Endodermal cell (in vitro differentiated cells): ENCODE measurements around the gene AMY2A. TPM values are rescaled to one million over a fixed set of nuclear protein-coding genes. Genes with fewer than 3 reads are reported as not detected.
"Not testable (repeated sequence)": the region's sequence is repeated elsewhere in the genome, so short reads cannot be mapped to it uniquely, and the experiment has no call there.

ENCODE experiments used
- DNase-seq: peaks from one replicate; pipeline ENCODE4 v3.0.0-alpha.2; 2017
- H3K27ac ChIP-seq: 2 replicates; pipeline ENCODE4 v1.5.1; 2013; ENCODE audit warnings: mild to moderate bottlenecking, low read depth, low read length, moderate library complexity
- H3K27me3 ChIP-seq: 2 replicates; pipeline ENCODE4 v1.6.1; 2013; ENCODE audit warnings: mild to moderate bottlenecking, low read length, moderate library complexity; ENCODE audit not compliant: insufficient read depth, control insufficient read depth, poor library complexity, severe bottlenecking
- H3K36me3 ChIP-seq: 2 replicates; pipeline ENCODE4 v1.7.0; 2013; ENCODE audit warnings: mild to moderate bottlenecking, low read length, moderate library complexity; ENCODE audit not compliant: control insufficient read depth, insufficient read depth
- H3K4me1 ChIP-seq: one replicate; pipeline ENCODE4 v1.7.0; 2013; ENCODE audit warnings: low read length; ENCODE audit not compliant: control insufficient read depth, insufficient read depth
- H3K4me3 ChIP-seq: 2 replicates; pipeline ENCODE4 v1.5.1; 2013; ENCODE audit warnings: mild to moderate bottlenecking, low read length, moderate library complexity
- H3K9ac ChIP-seq: 2 replicates; pipeline ENCODE4 v1.6.1; 2013; ENCODE audit warnings: mild to moderate bottlenecking, low read length, moderate library complexity; ENCODE audit not compliant: poor library complexity, severe bottlenecking; ENCODE audit errors: extremely low read depth
- H3K9me3 ChIP-seq: 2 replicates; pipeline ENCODE4 v1.6.1; 2013; ENCODE audit warnings: mild to moderate bottlenecking, low read length, moderate library complexity; ENCODE audit not compliant: control insufficient read depth
- H3K27ac Mint-ChIP-seq: 2 replicates; pipeline ENCODE4 v1.8.0; 2020; ENCODE audit warnings: mixed read lengths
- H3K27me3 Mint-ChIP-seq: 2 replicates; pipeline ENCODE4 v1.8.0; 2021; ENCODE audit warnings: mild to moderate bottlenecking, mixed read lengths; ENCODE audit not compliant: insufficient read depth
- H3K36me3 Mint-ChIP-seq: 2 replicates; pipeline ENCODE4 v1.8.0; 2020; ENCODE audit warnings: low read depth, mixed read lengths
- H3K4me1 Mint-ChIP-seq: 2 replicates; pipeline ENCODE4 v1.8.0; 2020; ENCODE audit warnings: mixed read lengths
- H3K4me3 Mint-ChIP-seq: 2 replicates; pipeline ENCODE4 v1.8.0; 2020; ENCODE audit warnings: mild to moderate bottlenecking, moderate library complexity, mixed read lengths
- H3K9me3 Mint-ChIP-seq: 2 replicates; pipeline ENCODE4 v1.8.0; 2020; ENCODE audit warnings: mild to moderate bottlenecking, mixed read lengths
- CTCF ChIP-seq: fragments of 200-600 bp; sonication (generic); conservative IDR thresholded peaks from 2 replicates; pipeline ENCODE4 v1.5.0; 2021; ENCODE audit warnings: antibody characterized with exemption, mild to moderate bottlenecking
- WGBS, 2 experiments: methylation state at CpG; one replicate each; pipeline versions ENCODE4 v1.1.5 to v1.1.7; 2013; ENCODE audit warnings: missing lambda C conversion rate in 2 of 2, mixed read lengths in 1 of 2; ENCODE audit not compliant: insufficient coverage in 1 of 2, insufficient read length in 1 of 2; 5-methylcytosine and 5-hydroxymethylcytosine counted together
- total RNA-seq, 2 donors: library from RNA; stranded (reverse); fragmentation: NEBNext Ultra II Directional in 1 of 2; extraction: Animal tissue kit (Norgen Biotek cat#: 25700) in 1 of 2; gene quantifications; 2 replicates in 1 of 2; 3 replicates in 1 of 2; pipeline ENCODE4 v1.2.1, GENCODE V29; 2021

The AMY2A gene
- total RNA-seq, 2 donors from 2014 or later = not detected

DNA sequence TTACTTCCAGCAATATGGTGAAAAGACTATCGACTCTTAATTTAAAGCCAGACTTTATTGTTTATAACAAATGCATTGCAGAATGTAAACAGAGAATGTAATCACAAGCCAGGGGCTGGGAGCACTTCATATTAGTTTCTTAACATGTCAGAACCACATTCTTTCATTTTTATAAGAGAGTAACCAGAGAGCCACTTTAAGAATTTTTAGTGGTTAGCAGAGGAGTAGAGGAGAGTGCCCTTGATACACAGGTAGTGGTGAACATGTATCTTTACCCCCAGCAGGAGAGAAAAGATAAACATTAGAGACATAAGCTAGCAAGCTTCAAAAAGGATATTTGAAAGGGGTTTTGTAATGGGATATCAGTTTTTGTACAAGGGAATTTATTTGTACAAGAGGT is 34.8 kb upstream of the AMY2A start:
- Histone ChIP-seq H3K4me1 (no peaks in the 10 kb centered on the region), H3K4me3 (no peak overlapping the region), H3K9ac (no peak overlapping the region), H3K27me3 (no peaks in the 10 kb centered on the region), H3K27ac (no peak overlapping the region), H3K9me3 (peaks cover 4% of the 10 kb centered on the region), H3K36me3 (no peaks in the 10 kb centered on the region)
- no peaks in the 10 kb centered on the region for H3K4me1 Mint-ChIP-seq
- no peak for TF ChIP-seq CTCF
- peaks cover 31% of the 10 kb centered on the region for H3K9me3 Mint-ChIP-seq
- H3K27me3 Mint-ChIP-seq = no peaks in the 10 kb centered on the region
- WGBS, 2 experiments = 100% methylated on average over 1 of the region's 1 CpG; no CpG with 5 or more reads in 1 of the 2 experiments
- no peak for DNase-seq
- H3K4me3 Mint-ChIP-seq = no peak overlapping the region
- no peak overlapping the region for H3K27ac Mint-ChIP-seq
- no peaks in the 10 kb centered on the region for H3K36me3 Mint-ChIP-seq

- H3K9ac ChIP-seq = no peak overlapping the region
- no peak overlapping the region for H3K4me3 ChIP-seq
- Mint-ChIP-seq H3K27me3 (no peaks in the 10 kb centered on the region), H3K9me3 (peaks cover 44% of the 10 kb centered on the region), H3K36me3 (peaks cover 2% of the 10 kb centered on the region), H3K4me1 (no peaks in the 10 kb centered on the region), H3K27ac (no peak overlapping the region), H3K4me3 (no peak overlapping the region)
- H3K9me3 ChIP-seq = peaks cover 17% of the 10 kb centered on the region
- 100% methylated on average over 2 of the region's 3 CpGs; no CpG with 5 or more reads in 1 of the 2 experiments for WGBS, 2 experiments
- H3K36me3 ChIP-seq = no peaks in the 10 kb centered on the region
- H3K27ac ChIP-seq = no peak overlapping the region
- H3K4me1 ChIP-seq = no peaks in the 10 kb centered on the region
- no peak for TF ChIP-seq CTCF
- H3K27me3 ChIP-seq = no peaks in the 10 kb centered on the region
- DNase-seq = no peak
These were observed 33.3 kb upstream of the AMY2A start for GRCh38 chr1:103583887-103584286.

DNA sequence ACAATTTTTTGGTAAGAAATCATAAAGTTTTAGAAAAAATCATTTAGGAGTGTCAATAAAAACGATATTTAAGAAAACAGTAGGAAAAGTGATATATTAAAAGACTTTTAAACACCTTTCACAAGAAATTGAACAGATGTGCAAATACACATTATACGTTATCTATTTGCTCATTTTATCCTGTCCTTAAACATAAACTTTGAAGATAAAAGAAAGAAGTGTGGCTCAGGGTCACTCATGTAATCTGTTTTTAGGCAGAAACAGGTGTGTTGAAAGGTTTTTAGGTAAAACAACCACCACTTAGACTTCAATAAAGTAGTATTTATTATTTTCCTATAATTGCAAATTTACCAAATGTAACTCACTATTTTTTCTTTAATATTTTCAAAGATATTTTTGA is 32.7 kb upstream of the AMY2A start:
- Histone ChIP-seq H3K36me3 (no peaks in the 10 kb centered on the region), H3K27me3 (no peaks in the 10 kb centered on the region), H3K27ac (no peak overlapping the region), H3K9ac (no peak overlapping the region), H3K4me3 (no peak overlapping the region), H3K4me1 (no peaks in the 10 kb centered on the region), H3K9me3 (peaks cover 17% of the 10 kb centered on the region)
- Mint-ChIP-seq H3K27ac (no peak overlapping the region), H3K4me3 (no peak overlapping the region), H3K36me3 (peaks cover 2% of the 10 kb centered on the region), H3K9me3 (peaks cover 46% of the 10 kb centered on the region), H3K4me1 (no peaks in the 10 kb centered on the region), H3K27me3 (no peaks in the 10 kb centered on the region)
- no peak for DNase-seq
- 78% methylated on average over 1 of the region's 2 CpGs; no CpG with 5 or more reads in 1 of the 2 experiments for WGBS, 2 experiments
- no peak for TF ChIP-seq CTCF

DNA sequence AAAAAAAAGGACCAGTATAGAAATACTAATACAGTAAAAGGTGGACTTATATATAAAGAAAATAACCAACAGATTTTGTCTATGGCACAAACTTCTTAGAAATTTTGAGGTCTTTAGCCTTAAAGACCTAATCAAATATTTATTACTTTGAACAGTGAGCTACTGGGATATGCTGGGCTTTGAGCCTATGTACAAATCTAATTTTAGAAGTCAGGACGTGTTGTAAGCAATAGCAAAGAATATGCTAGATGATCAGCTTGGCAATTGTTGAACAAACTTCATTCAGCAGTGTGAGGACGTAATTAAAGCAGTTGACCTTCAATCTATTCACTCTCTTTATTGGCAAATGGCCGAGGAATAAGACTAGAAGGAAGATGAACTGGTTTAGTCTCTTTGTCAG is 14.5 kb upstream of the AMY2A start:
- H3K36me3 Mint-ChIP-seq, DNase-seq, H3K36me3 ChIP-seq, H3K9me3 Mint-ChIP-seq, H3K4me1 ChIP-seq, H3K4me1 Mint-ChIP-seq, H3K27ac ChIP-seq, H3K27ac Mint-ChIP-seq, H3K27me3 Mint-ChIP-seq, H3K9me3 ChIP-seq, H3K4me3 Mint-ChIP-seq, H3K9ac ChIP-seq, H3K4me3 ChIP-seq, H3K27me3 ChIP-seq: not testable (repeated sequence)
- no CpG with 5 or more reads among the region's 3 CpGs for WGBS, 2 experiments
